ENCODE measurements around the gene TEX264.

The TEX264 gene

DNA sequence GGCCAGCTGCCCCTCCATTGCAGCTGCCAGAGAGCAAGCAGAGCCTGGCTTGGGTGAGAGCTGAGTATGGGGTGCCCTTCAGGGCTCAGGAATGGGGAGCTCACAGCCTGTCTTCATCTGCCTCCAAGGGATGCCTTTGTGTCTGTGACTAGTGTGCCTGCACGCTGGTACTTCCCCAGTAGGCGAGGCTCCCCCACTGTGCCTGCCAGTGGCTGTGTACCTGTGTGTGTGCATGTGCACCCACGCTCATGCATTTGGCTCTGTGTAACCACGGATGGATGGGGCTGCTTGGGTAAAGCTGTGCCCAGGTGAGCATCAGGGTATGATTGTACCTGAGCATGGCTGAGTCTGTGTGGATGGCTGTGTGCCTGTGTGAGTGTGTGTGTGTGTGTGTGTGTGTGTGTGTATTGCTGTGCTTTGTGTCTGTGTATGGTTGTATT is 33.5 kb downstream of the TEX264 start:
- H3K36me3 ChIP-seq: peaks cover 60% of the 10 kb centered on the region
- no peak for TF ChIP-seq Cebpa-rat (IDR thresholded peaks at IDR 0.05)

DNA sequence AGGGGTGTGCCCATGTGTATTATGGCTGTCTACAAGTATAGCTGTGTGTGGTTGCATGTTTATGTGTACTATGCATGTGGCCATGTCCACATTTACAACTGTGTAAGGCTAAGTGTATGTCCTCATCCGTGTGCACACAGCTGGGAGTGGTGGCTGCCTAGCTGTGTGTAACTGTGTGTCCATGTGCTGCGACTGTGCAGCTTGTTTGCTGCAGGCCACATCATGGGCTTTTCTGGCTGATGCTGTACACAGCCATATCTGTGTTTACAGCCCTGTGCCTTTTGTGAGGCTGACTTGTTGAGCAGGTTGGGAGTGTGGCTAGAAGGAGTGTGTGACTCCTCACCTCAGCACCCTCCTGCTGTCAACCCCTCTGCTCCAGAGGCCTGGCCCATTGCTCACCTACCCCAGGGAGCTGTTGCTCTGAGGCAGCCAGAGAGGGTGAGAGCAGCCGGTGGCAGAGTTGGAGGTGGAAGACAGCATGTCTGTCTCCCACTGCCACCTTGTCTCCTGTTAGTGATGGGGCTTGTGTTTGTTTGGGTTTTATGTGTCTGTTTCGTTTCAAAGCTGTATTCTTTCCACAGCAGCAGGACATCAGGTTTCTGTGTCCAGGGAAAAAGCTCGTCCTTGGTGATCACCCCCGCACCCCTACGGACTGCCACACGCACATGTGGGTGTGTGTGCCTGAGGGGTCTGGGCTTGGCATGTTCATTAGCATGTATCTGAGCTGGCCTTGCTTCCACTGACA is 34.4 kb downstream of the TEX264 start:
- peaks cover 69% of the 10 kb centered on the region for H4K20me1 ChIP-seq
- no peak for TF ChIP-seq Cebpa-rat (IDR thresholded peaks at IDR 0.05)

More for the DNA sequence above, 33.5 kb downstream of the TEX264 start:
- Histone ChIP-seq H3K4me1 (peaks cover 37% of the 10 kb centered on the region), H3K27ac (no peak overlapping the region), H3K27me3 (peaks cover 16% of the 10 kb centered on the region), H4K20me1 (peaks cover 77% of the 10 kb centered on the region), H3K4me3 (no peak overlapping the region), H3K4me2 (no peak overlapping the region), H3K9ac (no peak overlapping the region), H3K9me3 (no peaks in the 10 kb centered on the region)

DNA sequence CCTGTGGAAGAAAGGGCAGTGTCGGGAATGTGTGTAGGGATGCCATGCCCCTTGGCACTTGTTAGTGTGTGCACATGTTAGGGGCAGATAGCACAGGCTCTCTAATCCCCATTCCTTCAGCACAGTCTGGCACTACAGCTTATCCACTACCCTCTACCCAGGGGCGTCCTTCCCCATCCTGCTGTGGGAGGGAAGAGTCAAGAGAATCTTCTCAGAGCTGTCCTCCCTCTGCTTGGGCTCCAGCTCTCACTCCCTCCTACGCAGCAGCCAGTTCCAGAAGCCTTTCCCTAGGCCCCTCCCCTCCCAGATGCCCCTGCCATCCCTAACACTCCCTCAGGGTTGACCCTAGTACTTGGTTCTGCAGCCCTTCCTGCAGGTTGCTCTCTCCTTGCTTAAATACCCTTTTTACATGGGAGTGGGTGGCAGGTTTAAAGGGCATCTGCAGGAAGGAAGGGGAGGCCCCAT is 35.0 kb downstream of the TEX264 start:
- H3K27ac ChIP-seq: no peak overlapping the region
- H3K36me3 ChIP-seq: peaks cover 46% of the 10 kb centered on the region
- H3K27me3 ChIP-seq: peaks cover 16% of the 10 kb centered on the region
- peaks cover 69% of the 10 kb centered on the region for H4K20me1 ChIP-seq
- H3K4me2 ChIP-seq: no peak overlapping the region
- no peaks in the 10 kb centered on the region for H3K9me3 ChIP-seq
- H3K4me1 ChIP-seq: peaks cover 29% of the 10 kb centered on the region
- H3K4me3 ChIP-seq: no peak overlapping the region
- H3K9ac ChIP-seq: no peak overlapping the region
- TF ChIP-seq Cebpa-rat (IDR thresholded peaks at IDR 0.05): no peak

More for the DNA sequence above, 34.4 kb downstream of the TEX264 start:
- Histone ChIP-seq H3K4me1 (peaks cover 29% of the 10 kb centered on the region), H3K9me3 (no peaks in the 10 kb centered on the region), H3K36me3 (peaks cover 51% of the 10 kb centered on the region), H3K27me3 (peaks cover 16% of the 10 kb centered on the region), H3K4me3 (no peak overlapping the region), H3K27ac (no peak overlapping the region), H3K4me2 (no peak overlapping the region), H3K9ac (no peak overlapping the region)

DNA sequence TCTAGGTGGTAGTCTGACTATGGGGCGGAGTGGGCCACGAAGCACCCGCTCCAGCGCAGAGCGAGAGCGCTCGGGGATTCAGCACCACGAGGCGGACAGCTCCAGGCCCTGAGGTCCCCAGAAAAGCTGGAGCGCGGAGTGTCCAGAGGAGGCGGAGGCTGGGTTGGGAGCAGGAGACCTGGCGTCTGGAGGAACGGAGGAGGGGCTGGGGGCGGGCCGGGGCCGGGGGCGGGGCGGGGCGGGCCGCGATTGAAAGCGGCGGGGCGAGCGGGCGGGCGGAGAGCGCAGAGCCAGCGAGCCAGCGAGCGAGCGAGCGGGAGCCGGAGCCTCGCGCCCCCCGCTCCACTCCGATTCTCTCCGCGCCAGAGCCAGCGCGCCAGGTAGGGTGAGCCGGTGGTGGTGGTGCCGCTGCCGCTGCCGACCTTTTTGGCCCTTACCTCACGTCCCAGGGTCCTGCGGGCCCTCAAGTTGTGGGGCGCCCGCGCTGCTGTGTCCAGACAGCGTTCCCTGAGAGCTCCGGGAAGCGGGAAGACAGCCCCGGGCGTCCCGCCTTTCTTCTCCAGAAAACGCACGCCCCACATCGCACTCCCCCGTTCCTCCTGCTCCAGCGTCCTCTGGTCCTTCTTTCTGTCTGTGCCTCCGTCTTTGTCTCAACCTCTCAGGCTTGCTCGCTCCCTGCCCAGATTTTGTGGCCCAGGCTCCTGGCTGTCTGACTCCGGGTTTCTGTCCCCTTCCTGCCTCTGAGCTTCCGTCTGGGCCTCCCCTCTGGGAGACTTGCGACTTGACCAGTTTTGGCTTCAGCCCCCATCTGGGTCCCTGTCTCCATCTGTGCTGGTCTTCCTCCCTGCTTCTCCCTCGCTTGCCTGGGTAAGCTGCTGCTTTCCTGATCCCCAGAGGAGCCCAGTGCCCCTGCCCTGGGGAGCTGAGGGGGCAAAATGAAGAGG is 36.0 kb downstream of the TEX264 start, which contains the start of gene GRM2:
GRM2 (plus strand) TSS at position 281 of the 944 bp plus-strand sequence. CDS start 1,916 bp downstream, outside the sequence.
- Histone ChIP-seq H4K20me1 (peaks cover 67% of the 10 kb centered on the region), H3K27ac (no peak within 1 kb of the TSS), H3K36me3 (peaks cover 36% of the 10 kb centered on the region), H3K4me1 (peaks cover 29% of the 10 kb centered on the region), H3K27me3 (peaks cover 16% of the 10 kb centered on the region), H3K9me3 (no peaks in the 10 kb centered on the region), H3K9ac (no peak within 1 kb of the TSS), H3K4me2 (peak within 1 kb of the TSS; percentile 68), H3K4me3 (no peak within 1 kb of the TSS)
- no peak for TF ChIP-seq Cebpa-rat (IDR thresholded peaks at IDR 0.05)

DNA sequence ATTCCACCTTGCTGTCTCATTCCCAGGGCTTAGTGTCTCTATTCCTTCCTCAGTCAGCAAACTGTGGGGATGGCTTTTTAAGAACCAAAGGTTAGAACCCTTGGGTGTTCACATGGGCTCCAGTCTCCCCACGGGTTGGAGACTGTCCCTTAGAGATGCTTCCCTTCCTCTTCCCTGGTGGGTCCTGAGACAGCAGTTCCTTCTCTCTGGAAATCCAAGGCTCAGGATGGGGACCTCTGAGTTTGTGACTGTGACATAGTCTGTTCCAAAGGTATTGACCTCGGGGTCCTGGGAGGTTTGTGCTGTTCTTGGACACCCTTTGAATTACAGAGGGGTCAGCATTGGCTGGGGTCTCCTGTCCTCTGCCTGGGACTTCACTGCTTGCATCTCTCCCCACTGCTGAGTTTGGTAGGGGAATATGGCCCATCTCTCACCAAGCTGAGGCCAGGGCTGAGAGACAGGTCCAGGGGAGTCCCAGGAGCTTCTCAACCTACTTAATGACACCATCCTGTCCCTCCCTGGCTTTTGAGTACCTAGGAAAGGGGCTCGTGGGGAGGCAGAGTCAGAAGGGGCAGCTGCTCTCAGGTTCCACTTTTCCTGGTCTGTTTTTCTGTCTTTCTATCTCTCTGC is 37.3 kb downstream of the TEX264 start:
- no peak for TF ChIP-seq Cebpa-rat (IDR thresholded peaks at IDR 0.05)
- H3K9ac ChIP-seq: no peak overlapping the region
- peaks cover 29% of the 10 kb centered on the region for H3K4me1 ChIP-seq

DNA sequence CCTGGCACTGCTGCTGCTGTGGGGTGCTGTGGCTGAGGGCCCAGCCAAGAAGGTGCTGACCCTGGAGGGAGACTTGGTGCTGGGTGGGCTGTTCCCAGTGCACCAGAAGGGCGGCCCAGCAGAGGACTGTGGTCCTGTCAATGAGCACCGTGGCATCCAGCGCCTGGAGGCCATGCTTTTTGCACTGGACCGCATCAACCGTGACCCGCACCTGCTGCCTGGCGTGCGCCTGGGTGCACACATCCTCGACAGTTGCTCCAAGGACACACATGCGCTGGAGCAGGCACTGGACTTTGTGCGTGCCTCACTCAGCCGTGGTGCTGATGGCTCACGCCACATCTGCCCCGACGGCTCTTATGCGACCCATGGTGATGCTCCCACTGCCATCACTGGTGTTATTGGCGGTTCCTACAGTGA is 38.0 kb downstream of the TEX264 start:
- H3K4me1 ChIP-seq: peaks cover 25% of the 10 kb centered on the region
- peaks cover 16% of the 10 kb centered on the region for H3K27me3 ChIP-seq
- no peak overlapping the region for H3K27ac ChIP-seq
- peaks cover 18% of the 10 kb centered on the region for H3K36me3 ChIP-seq
- H3K4me2 ChIP-seq: peak overlapping the region; percentile 68
- H3K9ac ChIP-seq: no peak overlapping the region
- H3K4me3 ChIP-seq: no peak overlapping the region
- H4K20me1 ChIP-seq: peaks cover 48% of the 10 kb centered on the region
- TF ChIP-seq Cebpa-rat (IDR thresholded peaks at IDR 0.05): no peak
- no peaks in the 10 kb centered on the region for H3K9me3 ChIP-seq

More for the DNA sequence above, 37.3 kb downstream of the TEX264 start:
- Histone ChIP-seq H3K4me2 (peak overlapping the region; percentile 68), H3K9me3 (no peaks in the 10 kb centered on the region), H3K4me3 (no peak overlapping the region), H3K36me3 (peaks cover 24% of the 10 kb centered on the region), H3K27ac (no peak overlapping the region), H4K20me1 (peaks cover 55% of the 10 kb centered on the region), H3K27me3 (peaks cover 16% of the 10 kb centered on the region)

DNA sequence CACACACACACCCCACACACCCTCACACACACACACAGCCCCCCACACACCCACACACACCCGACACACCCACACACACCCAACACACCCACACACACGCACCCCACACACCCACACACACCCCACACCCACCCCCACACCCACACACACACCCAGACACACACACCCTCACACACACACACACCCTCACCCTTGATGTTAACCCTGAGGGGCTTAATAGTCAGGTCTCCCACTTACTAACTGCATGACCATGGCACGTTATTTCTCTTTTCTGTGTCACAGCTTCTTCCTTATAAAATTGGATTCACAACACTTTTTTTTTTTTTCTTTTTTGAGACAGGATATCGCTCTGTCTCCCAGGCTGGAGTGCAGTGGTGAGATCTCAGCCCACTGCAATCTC is 38.6 kb downstream of the TEX264 start:
- no peak for TF ChIP-seq Cebpa-rat (IDR thresholded peaks at IDR 0.05)
- no peak overlapping the region for H3K4me3 ChIP-seq
- H3K9me3 ChIP-seq: no peaks in the 10 kb centered on the region
- no peak overlapping the region for H3K4me2 ChIP-seq
- H3K4me1 ChIP-seq: peaks cover 24% of the 10 kb centered on the region
- peaks cover 16% of the 10 kb centered on the region for H3K27me3 ChIP-seq
- peaks cover 11% of the 10 kb centered on the region for H3K36me3 ChIP-seq
- H3K27ac ChIP-seq: no peak overlapping the region
- no peak overlapping the region for H3K9ac ChIP-seq
- peaks cover 41% of the 10 kb centered on the region for H4K20me1 ChIP-seq

GRCh38 chr3:51710631-51711351 is 39.7 kb downstream of the TEX264 start:
- Histone ChIP-seq H3K9ac (no peak overlapping the region), H3K4me1 (peaks cover 28% of the 10 kb centered on the region), H3K36me3 (no peaks in the 10 kb centered on the region), H3K9me3 (no peaks in the 10 kb centered on the region), H3K27ac (no peak overlapping the region), H3K4me3 (no peak overlapping the region), H4K20me1 (peaks cover 30% of the 10 kb centered on the region), H3K27me3 (peaks cover 16% of the 10 kb centered on the region), H3K4me2 (no peak overlapping the region)
- TF ChIP-seq Cebpa-rat (IDR thresholded peaks at IDR 0.05): no peak

Measured in BLaER1 (cell line).